ENCODE results near the gene CAP1. TPM values are rescaled to one million over a fixed set of nuclear protein-coding genes. Genes with fewer than 3 reads are reported as not detected.
"Not testable (repeated sequence)": the region's sequence is repeated elsewhere in the genome, so short reads cannot be mapped to it uniquely, and the experiment has no call there.

The CAP1 gene
- total and polyA plus RNA-seq, 7 donors, result 177 to 412 (median 234) TPM

GRCh38 chr1:39996396-39997004 lies 44.0 kb upstream of the CAP1 start:
- Histone ChIP-seq H3K4me1 (no peaks in the 10 kb centered on the region), H3K27ac (no peak overlapping the region), H3K9me3 (no peaks in the 10 kb centered on the region), H3K4me3 (no peak overlapping the region), H3K36me3 (no peaks in the 10 kb centered on the region), H3K27me3 (no peaks in the 10 kb centered on the region)
- intact Hi-C loops (cut with DNase I), result no loop called here
- DNase-seq, result no peak
- TF ChIP-seq POLR2AphosphoS5 (IDR thresholded peaks at IDR 0.05), result no peak
- TF ChIP-seq, protein P1, sequence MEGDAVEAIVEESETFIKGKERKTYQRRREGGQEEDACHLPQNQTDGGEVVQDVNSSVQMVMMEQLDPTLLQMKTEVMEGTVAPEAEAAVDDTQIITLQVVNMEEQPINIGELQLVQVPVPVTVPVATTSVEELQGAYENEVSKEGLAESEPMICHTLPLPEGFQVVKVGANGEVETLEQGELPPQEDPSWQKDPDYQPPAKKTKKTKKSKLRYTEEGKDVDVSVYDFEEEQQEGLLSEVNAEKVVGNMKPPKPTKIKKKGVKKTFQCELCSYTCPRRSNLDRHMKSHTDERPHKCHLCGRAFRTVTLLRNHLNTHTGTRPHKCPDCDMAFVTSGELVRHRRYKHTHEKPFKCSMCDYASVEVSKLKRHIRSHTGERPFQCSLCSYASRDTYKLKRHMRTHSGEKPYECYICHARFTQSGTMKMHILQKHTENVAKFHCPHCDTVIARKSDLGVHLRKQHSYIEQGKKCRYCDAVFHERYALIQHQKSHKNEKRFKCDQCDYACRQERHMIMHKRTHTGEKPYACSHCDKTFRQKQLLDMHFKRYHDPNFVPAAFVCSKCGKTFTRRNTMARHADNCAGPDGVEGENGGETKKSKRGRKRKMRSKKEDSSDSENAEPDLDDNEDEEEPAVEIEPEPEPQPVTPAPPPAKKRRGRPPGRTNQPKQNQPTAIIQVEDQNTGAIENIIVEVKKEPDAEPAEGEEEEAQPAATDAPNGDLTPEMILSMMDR (IDR thresholded peaks at IDR 0.05), result no peak
- TF ChIP-seq POLR2A (IDR thresholded peaks at IDR 0.05), result no peak
- no peak for TF ChIP-seq EP300 (IDR thresholded peaks at IDR 0.05)

DNA sequence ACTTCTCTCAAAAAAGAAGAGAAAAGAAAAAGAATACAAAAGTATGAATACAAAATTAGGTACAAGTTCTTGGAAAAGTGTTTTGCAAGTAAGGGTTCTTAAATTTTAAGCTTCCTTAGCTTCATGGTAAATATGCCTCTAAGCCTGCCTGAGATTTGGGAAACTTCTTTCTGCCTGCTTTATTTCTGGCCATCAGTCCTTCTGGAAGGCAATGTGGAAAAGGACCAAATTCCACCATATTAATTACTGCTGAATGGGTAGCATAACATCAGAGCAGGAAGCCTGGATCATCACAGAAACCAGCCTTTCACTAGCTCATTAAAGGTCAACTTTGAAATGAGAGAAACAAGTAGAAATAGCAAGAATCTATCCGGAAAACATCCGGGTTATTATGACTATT lies 39.1 kb upstream of the CAP1 start:
- Histone ChIP-seq H3K9me3 (no peaks in the 10 kb centered on the region), H3K4me1 (no peaks in the 10 kb centered on the region), H3K27me3 (no peaks in the 10 kb centered on the region), H3K27ac (peak overlapping the region in 1 of 4 donors; percentile 2), H3K36me3 (no peaks in the 10 kb centered on the region), H3K4me3 (no peak overlapping the region)
- TF ChIP-seq POLR2A (IDR thresholded peaks at IDR 0.05) (no peak), EP300 (IDR thresholded peaks at IDR 0.05) (no peak), POLR2AphosphoS5 (IDR thresholded peaks at IDR 0.05) (no peak)
- TF ChIP-seq, protein P1 (IDR thresholded peaks at IDR 0.05), result no peak
- intact Hi-C loops (cut with DNase I), result no loop called here
- WGBS, 2 donors, result 62 to 84% methylated on average over 2 of the region's 2 CpGs
- no peak for DNase-seq

DNA sequence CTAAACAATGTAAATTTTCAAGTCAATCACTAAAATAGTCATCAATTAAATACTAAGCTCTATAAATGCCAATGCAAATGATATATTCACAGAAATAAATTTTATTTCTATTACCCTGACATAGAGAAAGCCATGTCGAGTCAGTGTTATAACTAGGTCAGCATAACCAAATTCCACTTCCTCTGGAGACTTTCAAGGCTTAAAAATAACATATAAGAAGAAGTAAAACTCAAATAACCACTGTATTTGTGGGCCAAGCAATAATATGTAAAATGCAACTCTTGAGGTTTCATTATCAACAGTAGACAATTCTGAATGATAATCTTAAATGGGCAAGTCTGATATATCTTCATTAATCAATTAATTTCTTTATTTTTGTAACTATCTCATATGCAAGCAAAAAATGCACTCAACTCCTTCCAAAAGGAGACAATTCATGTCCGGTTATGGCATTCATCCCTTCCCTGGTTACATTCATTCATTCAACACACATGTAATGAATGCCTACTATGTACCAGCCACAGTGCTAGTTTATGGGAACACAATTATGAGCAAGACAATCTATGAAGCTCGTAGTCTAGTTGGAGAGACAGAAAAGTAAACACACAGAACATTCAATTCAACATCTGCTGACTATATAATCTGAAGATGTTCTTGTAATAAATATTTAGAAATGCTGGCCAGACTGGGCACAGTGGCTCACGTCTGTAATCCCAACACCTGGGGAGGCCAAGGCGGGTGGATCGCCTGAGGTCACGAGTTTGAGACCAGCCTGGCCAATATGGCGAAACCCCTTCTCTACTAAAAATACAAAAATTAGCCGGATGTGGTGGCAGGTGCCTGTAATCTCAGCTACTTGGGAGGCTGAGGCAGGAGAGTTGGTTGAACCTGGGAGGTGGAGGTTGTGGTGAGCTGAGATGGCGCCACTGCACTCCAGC lies 37.1 kb upstream of the CAP1 start:
- intact Hi-C loops (cut with DNase I), result no loop called here
- 72 to 80% methylated on average over 10 of the region's 10 CpGs for WGBS, 2 donors
- DNase-seq, result no peak

GRCh38 chr1:40004857-40005256 lies 35.7 kb upstream of the CAP1 start:
- H3K4me1 ChIP-seq, result no peaks in the 10 kb centered on the region
- H3K36me3 ChIP-seq, result no peaks in the 10 kb centered on the region
- H3K9me3 ChIP-seq, result no peaks in the 10 kb centered on the region
- WGBS, 2 donors, result 59 to 75% methylated on average over 2 of the region's 2 CpGs
- no peak for TF ChIP-seq EP300 (IDR thresholded peaks at IDR 0.05)
- TF ChIP-seq, protein P1 (IDR thresholded peaks at IDR 0.05), result no peak
- TF ChIP-seq POLR2AphosphoS5 (IDR thresholded peaks at IDR 0.05), result no peak
- no peak for TF ChIP-seq POLR2A (IDR thresholded peaks at IDR 0.05)
- no peak overlapping the region for H3K4me3 ChIP-seq
- H3K27me3 ChIP-seq, result no peaks in the 10 kb centered on the region
- intact Hi-C loops (cut with DNase I), result no loop called here
- H3K27ac ChIP-seq, result no peak overlapping the region
- no peak for DNase-seq

More for the DNA sequence above, 37.1 kb upstream of the CAP1 start:
- TF ChIP-seq EP300 (IDR thresholded peaks at IDR 0.05), result no peak
- TF ChIP-seq, protein P1 (IDR thresholded peaks at IDR 0.05), result no peak
- TF ChIP-seq POLR2AphosphoS5 (IDR thresholded peaks at IDR 0.05), result no peak
- no peak for TF ChIP-seq POLR2A (IDR thresholded peaks at IDR 0.05)
- no peak overlapping the region for H3K4me3 ChIP-seq
- no peaks in the 10 kb centered on the region for H3K9me3 ChIP-seq
- H3K4me1 ChIP-seq, result no peaks in the 10 kb centered on the region
- H3K27me3 ChIP-seq, result no peaks in the 10 kb centered on the region
- H3K36me3 ChIP-seq, result no peaks in the 10 kb centered on the region
- no peak overlapping the region for H3K27ac ChIP-seq

GRCh38 chr1:40007481-40008034 lies 33.0 kb upstream of the CAP1 start:
- H3K27ac ChIP-seq; H3K4me1 ChIP-seq; H3K27me3 ChIP-seq; H3K9me3 ChIP-seq; H3K4me3 ChIP-seq; DNase-seq; intact Hi-C loops (cut with DNase I); H3K36me3 ChIP-seq: not testable (repeated sequence)
- 88% methylated on average over 3 of the region's 3 CpGs for WGBS, 2 donors
